NB4 (cell line): ENCODE data around the gene KCNQ5.

Experiments used
- MYC ChIP-seq: IDR thresholded peaks from 2 replicates; pipeline ENCODE4 v1.6.1; 2011; ENCODE audit warnings: low read depth, low read length
- TF ChIP-seq, protein P1 (sequence below): IDR thresholded peaks from one replicate; pipeline ENCODE4 v1.5.1; 2012; ENCODE audit warnings: low read depth, low read length

DNA sequence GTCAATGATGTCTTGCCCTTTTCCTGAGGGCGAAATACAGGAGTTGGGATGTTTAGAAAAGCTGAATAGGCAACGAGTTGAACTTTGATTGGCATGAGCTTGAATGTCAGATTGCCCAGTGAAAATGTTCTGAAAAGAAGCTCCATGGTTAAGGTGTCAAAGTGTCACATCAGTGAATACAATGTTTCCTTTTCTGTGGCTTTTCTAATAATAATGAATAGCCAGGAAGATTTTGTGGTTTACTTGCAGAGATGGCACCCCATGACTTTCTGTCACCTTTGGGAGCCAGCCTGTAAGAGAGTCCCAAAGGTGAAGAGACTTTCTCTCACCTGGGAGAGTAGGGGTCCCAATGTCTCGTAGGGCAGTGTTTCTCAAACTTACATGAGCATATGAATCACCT is 119.2 kb downstream of the KCNQ5 start:
- TF ChIP-seq, protein P1, sequence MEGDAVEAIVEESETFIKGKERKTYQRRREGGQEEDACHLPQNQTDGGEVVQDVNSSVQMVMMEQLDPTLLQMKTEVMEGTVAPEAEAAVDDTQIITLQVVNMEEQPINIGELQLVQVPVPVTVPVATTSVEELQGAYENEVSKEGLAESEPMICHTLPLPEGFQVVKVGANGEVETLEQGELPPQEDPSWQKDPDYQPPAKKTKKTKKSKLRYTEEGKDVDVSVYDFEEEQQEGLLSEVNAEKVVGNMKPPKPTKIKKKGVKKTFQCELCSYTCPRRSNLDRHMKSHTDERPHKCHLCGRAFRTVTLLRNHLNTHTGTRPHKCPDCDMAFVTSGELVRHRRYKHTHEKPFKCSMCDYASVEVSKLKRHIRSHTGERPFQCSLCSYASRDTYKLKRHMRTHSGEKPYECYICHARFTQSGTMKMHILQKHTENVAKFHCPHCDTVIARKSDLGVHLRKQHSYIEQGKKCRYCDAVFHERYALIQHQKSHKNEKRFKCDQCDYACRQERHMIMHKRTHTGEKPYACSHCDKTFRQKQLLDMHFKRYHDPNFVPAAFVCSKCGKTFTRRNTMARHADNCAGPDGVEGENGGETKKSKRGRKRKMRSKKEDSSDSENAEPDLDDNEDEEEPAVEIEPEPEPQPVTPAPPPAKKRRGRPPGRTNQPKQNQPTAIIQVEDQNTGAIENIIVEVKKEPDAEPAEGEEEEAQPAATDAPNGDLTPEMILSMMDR, result no peak
- no peak for TF ChIP-seq MYC
